ENCODE results near the gene AKAP10. TPM values are rescaled to one million over a fixed set of nuclear protein-coding genes. Genes with fewer than 3 reads are reported as not detected.

The AKAP10 gene
- total RNA-seq, 1 experiment from 2014 or later: 20.2 TPM

GRCh38 chr17:19877364-19877945 lies 100.2 kb downstream of the AKAP10 start:
- no peak overlapping the region for H2BK12ac ChIP-seq (ENCODE audit: insufficient read length, low read depth, low read length)
- no peaks in the 10 kb centered on the region for H3K9me3 ChIP-seq (ENCODE audit: control insufficient read depth, low read depth, low read length)
- no peak overlapping the region for H2AFZ ChIP-seq (ENCODE audit: low read length)
- no peak overlapping the region for H2BK120ac ChIP-seq (ENCODE audit: low read depth, low read length, poor library complexity, severe bottlenecking)
- no peak overlapping the region for H3K27ac ChIP-seq (ENCODE audit: insufficient read length, low read depth, low read length)
- no peak overlapping the region for H4K91ac ChIP-seq (ENCODE audit: insufficient read length, low read depth, low read length)
- no peak overlapping the region for H3K14ac ChIP-seq (ENCODE audit: insufficient read depth, low read length)
- no peak overlapping the region for H2BK20ac ChIP-seq (ENCODE audit: low read depth, low read length, poor library complexity, severe bottlenecking)
- no peak overlapping the region for H3K4me2 ChIP-seq (ENCODE audit: insufficient read depth, insufficient read length, low read length)
- H4K20me1 ChIP-seq (ENCODE audit: control insufficient read depth, insufficient read depth, insufficient read length): no peaks in the 10 kb centered on the region
- H3K23ac ChIP-seq (ENCODE audit: insufficient read length, low read depth, low read length): no peak overlapping the region
- H3K27me3 ChIP-seq (ENCODE audit: insufficient read depth, low read length): no peaks in the 10 kb centered on the region
- no peak overlapping the region for H4K5ac ChIP-seq (ENCODE audit: insufficient read length, low read depth, low read length)
- Mint-ChIP-seq H3K9me3 (no peaks in the 10 kb centered on the region), H3K4me1 (no peaks in the 10 kb centered on the region), H3K27ac (no peak overlapping the region), H3K4me3 (no peak overlapping the region), H3K36me3 (ENCODE audit: insufficient read depth in 1 of 3, low read depth in 3 of 3) (no peaks in the 10 kb centered on the region; a peak in 1 of 7 replicates), H3K27me3 (ENCODE audit: low read depth) (peaks cover 3% of the 10 kb centered on the region)
- no peak overlapping the region for H3K18ac ChIP-seq (ENCODE audit: insufficient read length, low read depth, low read length)
- no peak overlapping the region for H2BK15ac ChIP-seq (ENCODE audit: low read depth, low read length)
- H4K8ac ChIP-seq (replicated peaks; ENCODE audit: insufficient read length, low read depth, low read length): no peak overlapping the region
- no peak overlapping the region for H2BK5ac ChIP-seq (ENCODE audit: insufficient read length, low read length)
- H3K56ac ChIP-seq (ENCODE audit: insufficient read length, low read depth, low read length): no peak overlapping the region
- no peaks in the 10 kb centered on the region for H3K23me2 ChIP-seq (ENCODE audit: insufficient read length, low read depth, low read length, poor library complexity, severe bottlenecking)
- H3K4me1 ChIP-seq (ENCODE audit: insufficient read depth, low read length): no peaks in the 10 kb centered on the region
- TF ChIP-seq, protein P1, sequence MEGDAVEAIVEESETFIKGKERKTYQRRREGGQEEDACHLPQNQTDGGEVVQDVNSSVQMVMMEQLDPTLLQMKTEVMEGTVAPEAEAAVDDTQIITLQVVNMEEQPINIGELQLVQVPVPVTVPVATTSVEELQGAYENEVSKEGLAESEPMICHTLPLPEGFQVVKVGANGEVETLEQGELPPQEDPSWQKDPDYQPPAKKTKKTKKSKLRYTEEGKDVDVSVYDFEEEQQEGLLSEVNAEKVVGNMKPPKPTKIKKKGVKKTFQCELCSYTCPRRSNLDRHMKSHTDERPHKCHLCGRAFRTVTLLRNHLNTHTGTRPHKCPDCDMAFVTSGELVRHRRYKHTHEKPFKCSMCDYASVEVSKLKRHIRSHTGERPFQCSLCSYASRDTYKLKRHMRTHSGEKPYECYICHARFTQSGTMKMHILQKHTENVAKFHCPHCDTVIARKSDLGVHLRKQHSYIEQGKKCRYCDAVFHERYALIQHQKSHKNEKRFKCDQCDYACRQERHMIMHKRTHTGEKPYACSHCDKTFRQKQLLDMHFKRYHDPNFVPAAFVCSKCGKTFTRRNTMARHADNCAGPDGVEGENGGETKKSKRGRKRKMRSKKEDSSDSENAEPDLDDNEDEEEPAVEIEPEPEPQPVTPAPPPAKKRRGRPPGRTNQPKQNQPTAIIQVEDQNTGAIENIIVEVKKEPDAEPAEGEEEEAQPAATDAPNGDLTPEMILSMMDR (conservative IDR thresholded peaks at IDR 0.05): no peak
- no peak overlapping the region for H3K9ac ChIP-seq (ENCODE audit: extremely low read depth, insufficient read length, low read length)
- no peak overlapping the region for H2AK5ac ChIP-seq (ENCODE audit: insufficient read length, low read length)
- no peaks in the 10 kb centered on the region for H3K79me1 ChIP-seq (ENCODE audit: insufficient read depth, low read depth, low read length, poor library complexity, severe bottlenecking)
- no CpG with 5 or more reads among the region's 6 CpGs for whole genome bisulfite sequencing (ENCODE audit: extremely low coverage, insufficient read length, low lambda C conversion rate)
- no peak for DNase-seq
- no peaks in the 10 kb centered on the region for H3K79me2 ChIP-seq (ENCODE audit: insufficient read depth, low read length)
- H3T11ph ChIP-seq (ENCODE audit: low read length): no peak overlapping the region
- H3K4ac ChIP-seq (ENCODE audit: low read depth, low read length): no peak overlapping the region
